ENCODE measurements around the gene SMYD3. TPM values are rescaled to one million over a fixed set of nuclear protein-coding genes. Genes with fewer than 3 reads are reported as not detected.

SMYD3 gene
- total RNA-seq, 1 donor from 2014 or later, result 20.8 TPM

GRCh38 chr1:245802941-245803665, 704.0 kb downstream of the SMYD3 start:
- intact Hi-C loops (cut with micrococcal nuclease), result loop anchor here (10.0 kb wide), 1 partner anchor 648 kb away; the partner anchor contains the start of gene KIF26B
- no peak for TF ChIP-seq CTCF (IDR thresholded peaks at IDR 0.05)
- H3K36me3 Mint-ChIP-seq (ENCODE audit: low read depth), result peaks cover 3% of the 10 kb centered on the region
- H3K9me3 Mint-ChIP-seq, result no peaks in the 10 kb centered on the region
- no peak for ATAC-seq (ENCODE audit: low read depth)
- DNase-seq, result no peak
- H3K27ac Mint-ChIP-seq, result no peak overlapping the region
- POLR2A ChIA-PET, result no interaction called here
- peaks cover 21% of the 10 kb centered on the region for H3K4me1 Mint-ChIP-seq
- H3K27me3 Mint-ChIP-seq, result no peaks in the 10 kb centered on the region
- CTCF ChIA-PET, result interaction anchor here (1.2 to 1.6 kb wide), 2 partner anchors 11 to 85 kb away, joined by 3 read pairs; no protein-coding TSS in a partner anchor
- H3K4me3 Mint-ChIP-seq, result no peak overlapping the region

DNA sequence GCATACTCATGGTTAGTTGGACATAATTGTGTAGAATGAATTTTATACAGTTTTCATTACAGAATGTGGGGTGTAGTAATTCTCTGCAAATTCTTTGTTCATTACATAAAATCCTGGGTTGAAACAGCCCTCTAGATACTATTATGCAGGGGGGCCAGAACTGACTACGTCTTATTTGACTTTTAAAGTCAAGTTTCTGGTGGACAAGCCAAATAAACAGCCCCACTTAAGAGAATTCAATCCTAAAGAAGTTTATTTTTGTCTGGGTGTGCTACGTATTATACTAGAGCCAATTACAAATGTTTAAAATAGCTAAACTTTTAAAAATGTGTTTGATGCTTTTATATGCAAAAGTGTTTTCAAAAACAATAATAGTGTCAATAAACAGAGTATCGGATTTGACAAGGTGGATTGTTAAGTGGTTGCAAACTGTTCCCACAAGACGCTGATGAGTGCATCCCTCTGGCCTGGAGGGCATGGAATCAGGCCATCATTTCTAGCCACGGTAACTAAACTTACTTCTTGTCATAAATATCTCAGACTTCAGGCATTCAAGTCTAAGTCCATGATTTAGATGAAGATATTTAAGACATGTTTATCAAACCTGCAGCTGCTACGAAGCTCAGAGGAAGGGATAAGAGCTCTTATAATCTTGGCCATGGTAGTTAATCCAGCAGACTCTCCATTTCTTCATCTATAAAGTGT, 706.0 kb downstream of the SMYD3 start:
- CTCF ChIA-PET, result no interaction called here
- TF ChIP-seq CTCF (IDR thresholded peaks at IDR 0.05), result no peak
- H3K9me3 Mint-ChIP-seq, result no peaks in the 10 kb centered on the region

GRCh38 chr1:245798349-245798711, 708.7 kb downstream of the SMYD3 start:
- no peak for DNase-seq
- no peak for ATAC-seq (ENCODE audit: low read depth)
- TF ChIP-seq CTCF (IDR thresholded peaks at IDR 0.05), result no peak
- ChIA-PET CTCF (no interaction called here), POLR2A (interaction anchor here (0.6 kb wide), 1 partner anchor 9 kb away, joined by 5 read pairs; no protein-coding TSS in a partner anchor)
- Mint-ChIP-seq H3K4me3 (no peak overlapping the region), H3K27ac (no peak overlapping the region), H3K4me1 (no peaks in the 10 kb centered on the region), H3K9me3 (no peaks in the 10 kb centered on the region), H3K27me3 (no peaks in the 10 kb centered on the region), H3K36me3 (ENCODE audit: low read depth) (peaks cover 3% of the 10 kb centered on the region)
- intact Hi-C loops (cut with micrococcal nuclease), result no loop called here

More for the DNA sequence above, 706.0 kb downstream of the SMYD3 start:
- DNase-seq (no peak), ATAC-seq (ENCODE audit: low read depth) (no peak)
- H3K27ac Mint-ChIP-seq, result no peak overlapping the region
- H3K27me3 Mint-ChIP-seq, result no peaks in the 10 kb centered on the region
- no peak overlapping the region for H3K4me3 Mint-ChIP-seq
- intact Hi-C loops (cut with micrococcal nuclease), result loop anchor here (10.0 kb wide), 1 partner anchor 646 kb away; the partner anchor contains the start of gene KIF26B
- POLR2A ChIA-PET, result no interaction called here
- H3K4me1 Mint-ChIP-seq, result peaks cover 3% of the 10 kb centered on the region
- peaks cover 3% of the 10 kb centered on the region for H3K36me3 Mint-ChIP-seq (ENCODE audit: low read depth)

DNA sequence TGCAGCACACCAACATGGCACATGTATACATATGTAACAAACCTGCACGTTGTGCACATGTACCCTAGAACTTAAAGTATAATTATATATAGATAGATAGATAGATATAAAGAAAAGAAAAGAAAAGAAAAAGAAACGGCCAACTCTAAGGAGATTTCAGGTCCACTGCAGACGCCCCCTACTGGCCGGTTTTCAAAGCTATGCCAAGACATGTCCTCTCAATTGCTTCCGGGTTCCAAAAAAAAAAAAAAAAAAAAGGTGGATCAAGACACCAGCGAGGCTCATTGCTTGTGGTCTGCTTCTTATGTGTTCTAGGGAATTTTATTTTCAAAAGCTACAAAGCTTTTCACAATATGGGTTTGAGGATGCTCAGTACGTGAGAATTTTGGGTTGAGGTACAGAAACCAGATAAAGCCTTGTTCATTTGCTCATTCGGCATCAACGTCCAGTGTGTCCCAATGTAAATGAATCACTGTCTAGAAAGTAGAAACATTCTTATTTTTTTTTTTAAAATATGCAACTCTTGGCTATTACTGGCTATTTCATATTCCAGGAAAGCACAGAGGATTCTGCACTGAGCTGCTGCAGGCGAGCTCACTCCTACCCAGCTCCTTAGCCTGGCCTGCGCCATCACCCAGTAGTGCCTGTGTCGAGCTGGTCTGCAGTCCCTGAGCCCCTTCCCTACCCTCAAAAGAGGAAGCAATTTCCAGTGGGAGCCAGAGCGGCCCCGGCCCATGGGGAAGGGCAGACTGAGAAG, 709.3 kb downstream of the SMYD3 start:
- no peaks in the 10 kb centered on the region for H3K27me3 Mint-ChIP-seq
- no peak overlapping the region for H3K27ac Mint-ChIP-seq
- H3K9me3 Mint-ChIP-seq, result no peaks in the 10 kb centered on the region
- DNase-seq (no peak), ATAC-seq (ENCODE audit: low read depth) (no peak)
- no peak for TF ChIP-seq CTCF (IDR thresholded peaks at IDR 0.05)
- ChIA-PET CTCF (interaction anchor here (1.3 kb wide), 1 partner anchor 8 kb away, joined by 3 read pairs; no protein-coding TSS in a partner anchor), POLR2A (interaction anchor here (0.6 kb wide), 1 partner anchor 10 kb away, joined by 5 read pairs; no protein-coding TSS in a partner anchor)
- intact Hi-C loops (cut with micrococcal nuclease), result no loop called here
- no peaks in the 10 kb centered on the region for H3K4me1 Mint-ChIP-seq
- peaks cover under 1% of the 10 kb centered on the region for H3K36me3 Mint-ChIP-seq (ENCODE audit: low read depth)
- no peak overlapping the region for H3K4me3 Mint-ChIP-seq
